GM21737 (cell line): ENCODE data around the gene PCSK9.
"Not testable (repeated sequence)": the region's sequence is repeated elsewhere in the genome, so short reads cannot be mapped to it uniquely, and the experiment has no call there.

Experiments
- ATAC-seq: cut with Tn5 transposase; IDR thresholded peaks from one replicate; pipeline ENCODE4 v1.9.1; 2021; ENCODE audit warnings: mild to moderate bottlenecking, moderate library complexity; ENCODE audit not compliant: unreplicated experiment

Gene PCSK9

GRCh38 chr1:55007625-55008024 is 31.7 kb upstream of the PCSK9 start:
- ATAC-seq, result no peak

GRCh38 chr1:55010194-55010886 is 29.0 kb upstream of the PCSK9 start:
- no peak for ATAC-seq

- ATAC-seq, result no peak
These were observed 28.5 kb upstream of the PCSK9 start for GRCh38 chr1:55010887-55011217.

- ATAC-seq, result no peak
These were observed 26.7 kb upstream of the PCSK9 start for GRCh38 chr1:55012661-55013060.

- no peak for ATAC-seq
These were observed 24.2 kb upstream of the PCSK9 start for GRCh38 chr1:55015123-55015522.

- ATAC-seq, result no peak
These were observed 23.4 kb upstream of the PCSK9 start for GRCh38 chr1:55015731-55016620.

GRCh38 chr1:55018395-55018794 is 21.0 kb upstream of the PCSK9 start:
- ATAC-seq, result no peak

GRCh38 chr1:55021942-55022546 is 17.3 kb upstream of the PCSK9 start:
- peak; percentile 72 for ATAC-seq

GRCh38 chr1:55024163-55024562 is 15.2 kb upstream of the PCSK9 start:
- ATAC-seq, result not testable (repeated sequence)

GRCh38 chr1:55026682-55027081 is 12.7 kb upstream of the PCSK9 start:
- not testable (repeated sequence) for ATAC-seq

GRCh38 chr1:55031098-55031497 is 8.2 kb upstream of the PCSK9 start:
- not testable (repeated sequence) for ATAC-seq

GRCh38 chr1:55033265-55033614 is 6.1 kb upstream of the PCSK9 start:
- ATAC-seq, result no peak

GRCh38 chr1:55034476-55035133 is 4.7 kb upstream of the PCSK9 start:
- no peak for ATAC-seq

GRCh38 chr1:55035904-55036303 is 3.4 kb upstream of the PCSK9 start:
- ATAC-seq, result no peak

- ATAC-seq, result no peak
These were observed 1.4 kb upstream of the PCSK9 start for GRCh38 chr1:55037733-55038551.

GRCh38 chr1:55038552-55038838 is 853 bp upstream of the PCSK9 start:
- ATAC-seq, result no peak

- no peak for ATAC-seq
These were observed 390 bp upstream of the PCSK9 start for GRCh38 chr1:55038974-55039341.

- no peak for ATAC-seq
These were observed 960 bp downstream of the PCSK9 start for GRCh38 chr1:55040083-55040932.

GRCh38 chr1:55040933-55041494 is 1.7 kb downstream of the PCSK9 start:
- ATAC-seq, result no peak

- no peak for ATAC-seq
These were observed 2.3 kb downstream of the PCSK9 start for GRCh38 chr1:55041613-55042012.
